Ammon's horn (tissue), 1 donor: ENCODE data around the gene PPME1.

Source experiments
- DNase-seq: peaks from one replicate; pipeline ENCODE4 v3.0.0-alpha.2; 2016; ENCODE audit warnings: low spot score

PPME1 gene

GRCh38 chr11:74159642-74160041 lies 11.4 kb upstream of the PPME1 start:
- DNase-seq = no peak

- no peak for DNase-seq
Measured at GRCh38 chr11:74162681-74163467, 8.2 kb upstream of the PPME1 start.

GRCh38 chr11:74168838-74169237 lies 2.3 kb upstream of the PPME1 start:
- no peak for DNase-seq

- no peak for DNase-seq
Measured at GRCh38 chr11:74169738-74170458, 1.2 kb upstream of the PPME1 start.

- no peak for DNase-seq
Measured at GRCh38 chr11:74171630-74171968, 510 bp downstream of the PPME1 start.

GRCh38 chr11:74171997-74172396 lies 908 bp downstream of the PPME1 start:
- DNase-seq = no peak

- DNase-seq = no peak
Measured at GRCh38 chr11:74175920-74176319, 4.8 kb downstream of the PPME1 start.

- peak; percentile 14 for DNase-seq
Measured at GRCh38 chr11:74179234-74180052, 8.4 kb downstream of the PPME1 start.

GRCh38 chr11:74182635-74183034 lies 11.5 kb downstream of the PPME1 start:
- DNase-seq = no peak

- DNase-seq = no peak
Measured at GRCh38 chr11:74185285-74185684, 14.2 kb downstream of the PPME1 start.

GRCh38 chr11:74185695-74186094 lies 14.6 kb downstream of the PPME1 start:
- DNase-seq = no peak

GRCh38 chr11:74195828-74196227 lies 24.7 kb downstream of the PPME1 start:
- DNase-seq = no peak

- DNase-seq = no peak
Measured at GRCh38 chr11:74196781-74197486, 25.8 kb downstream of the PPME1 start.

GRCh38 chr11:74203966-74204365 lies 32.9 kb downstream of the PPME1 start:
- DNase-seq = no peak

GRCh38 chr11:74204701-74205100 lies 33.6 kb downstream of the PPME1 start:
- no peak for DNase-seq

- no peak for DNase-seq
Measured at GRCh38 chr11:74205181-74205580, 34.1 kb downstream of the PPME1 start.

GRCh38 chr11:74206746-74207145 lies 35.7 kb downstream of the PPME1 start:
- DNase-seq = no peak

GRCh38 chr11:74208507-74208906 lies 37.4 kb downstream of the PPME1 start:
- DNase-seq = no peak

- no peak for DNase-seq
Measured at GRCh38 chr11:74212533-74212932, 41.4 kb downstream of the PPME1 start.

- no peak for DNase-seq
Measured at GRCh38 chr11:74220376-74220775, 49.3 kb downstream of the PPME1 start.

- DNase-seq = no peak
Measured at GRCh38 chr11:74221816-74222215, 50.7 kb downstream of the PPME1 start.

- DNase-seq = no peak
Measured at GRCh38 chr11:74225565-74225964, 54.5 kb downstream of the PPME1 start.
